Motor neuron (in vitro differentiated cells): ENCODE results near the gene COL25A1. TPM values are rescaled to one million over a fixed set of nuclear protein-coding genes. Genes with fewer than 3 reads are reported as not detected.

Experiments
- ATAC-seq, 8 experiments: fragments of 200-7000 bp; cut with Tn5 transposase; replicated peaks in 6 of 8; 2 replicates each; pipeline ENCODE4 v1.8.0; 2021; ENCODE audit warnings: mild to moderate bottlenecking in 8 of 8, moderate library complexity in 8 of 8
- H3K27ac ChIP-seq, 2 donors: fragments of 250-450 bp; sonication (Bioruptor Pico); 2 replicates each; pipeline ENCODE4 v1.9.0; 2021; ENCODE audit warnings: antibody characterized with exemption in 2 of 2, mild to moderate bottlenecking in 2 of 2, moderate library complexity in 1 of 2
- H3K4me1 ChIP-seq, 2 donors: fragments of 250-450 bp; sonication (Bioruptor Pico); replicated peaks in 1 of 2; 2 replicates each; pipeline ENCODE4 v1.6.1; 2021; ENCODE audit warnings: antibody characterized with exemption in 2 of 2, mild to moderate bottlenecking in 2 of 2, moderate library complexity in 1 of 2
- H3K4me3 ChIP-seq, 5 donors: fragments of 250-450 bp; sonication (Bioruptor Pico); 2 replicates each; pipeline ENCODE4 v1.9.0; 2021; ENCODE audit warnings: antibody characterized with exemption in 5 of 5, mild to moderate bottlenecking in 5 of 5, moderate library complexity in 4 of 5
- WGBS, 10 experiments: fragments of 450-650 bp; shearing (Covaris generic); methylation state at CpG; one replicate each; pipeline ENCODE4 v1.0.0; 2022; 5-methylcytosine and 5-hydroxymethylcytosine counted together
- in situ Hi-C, 9 experiments: fragments of 400-800 bp; cut with MboI; loops; one replicate each; pipeline ENCODE4 v1.15.0; 2021; ENCODE audit warnings: low sequenced_read_pairs in 9 of 9, low pct_unique_long_range_greater_than_20kb in 2 of 9; ENCODE audit not compliant: unreplicated experiment in 9 of 9
- total RNA-seq, 8 experiments: library from RNA; unstranded; fragments of 300-600 nt; gene quantifications; 2 replicates each; pipeline versions ENCODE4 v1.2.3 to v1.2.4, GENCODE V29; 2022

Gene COL25A1
- total RNA-seq, 8 experiments from 2014 or later = 1.3 to 15.1 (median 2.7) TPM

DNA sequence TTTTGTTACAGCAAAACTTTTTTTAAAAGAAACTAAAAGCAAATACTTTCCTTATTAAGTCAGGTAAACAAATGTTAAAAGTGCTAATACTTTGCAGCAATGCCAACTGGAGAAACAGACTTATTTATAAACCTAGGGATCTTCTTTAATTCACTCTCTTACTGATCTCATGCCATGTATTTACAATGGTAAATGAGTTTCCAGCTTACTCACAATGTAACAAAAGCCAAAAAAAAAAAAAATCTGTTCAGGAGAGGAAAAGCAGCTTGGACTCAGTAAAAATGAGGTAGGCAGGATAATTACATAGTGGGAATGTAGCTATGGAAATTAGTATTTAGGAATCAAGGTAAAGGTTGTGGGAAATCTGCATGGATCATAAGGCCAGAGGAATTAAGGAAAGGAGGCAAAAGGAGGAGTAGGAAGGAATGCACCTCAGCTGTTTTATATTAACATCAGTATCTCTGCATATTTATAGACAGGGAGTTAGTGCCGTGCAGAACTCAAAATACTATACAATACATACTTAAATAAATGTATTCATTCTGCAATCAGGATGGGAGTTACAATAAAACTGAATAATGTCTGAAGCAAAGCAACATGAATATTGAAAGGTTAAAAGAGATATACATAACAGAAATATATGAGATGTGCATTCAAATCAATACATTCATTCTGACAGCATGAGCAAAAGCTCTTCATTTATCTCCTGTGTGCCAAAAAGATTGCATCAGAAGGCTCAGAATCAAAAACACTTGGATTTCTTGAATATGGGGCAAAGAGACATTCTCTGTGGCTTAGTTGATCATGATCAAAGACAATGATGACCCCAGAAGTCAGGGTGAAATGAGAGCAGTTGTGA, 481.7 kb downstream of the COL25A1 start:
- 0 to 100% (median 0%) methylated on average over 1 of the region's 1 CpG; no CpG with 5 or more reads in 3 of the 10 experiments for WGBS, 10 experiments
- H3K4me3 ChIP-seq = no peak overlapping the region
- H3K27ac ChIP-seq = no peak overlapping the region
- H3K4me1 ChIP-seq = peaks cover 6 to 14% of the 10 kb centered on the region in 2 donors
- in situ Hi-C loops = no loop called here
- peak in 5 of 8 experiments; percentile 26 to 90 (median 73) for ATAC-seq

DNA sequence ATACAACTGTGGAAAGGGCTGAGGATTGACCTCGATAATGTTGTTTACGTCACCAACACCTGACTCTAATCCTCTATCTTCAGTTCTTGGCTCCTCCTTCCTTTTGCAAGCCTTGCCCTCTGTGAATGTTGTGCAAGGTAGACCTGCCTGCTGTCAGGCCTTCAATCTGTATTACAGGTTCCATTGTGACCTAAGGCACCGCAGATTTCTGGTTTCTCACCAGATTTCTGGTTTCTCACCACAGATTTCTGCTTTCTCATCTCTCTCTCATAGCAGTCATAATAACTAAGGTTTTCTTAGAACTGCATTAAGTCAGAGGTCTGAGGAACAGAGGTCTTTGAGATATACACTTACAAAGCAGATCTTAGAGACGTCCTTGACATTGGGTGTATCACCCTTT, 488.1 kb downstream of the COL25A1 start:
- H3K4me3 ChIP-seq = no peak overlapping the region
- 70 to 100% (median 95%) methylated on average over 1 to 4 of the region's 4 CpGs for WGBS, 10 experiments
- H3K27ac ChIP-seq = no peak overlapping the region
- no peak for ATAC-seq
- in situ Hi-C loops = no loop called here
- no peaks in the 10 kb centered on the region for H3K4me1 ChIP-seq

DNA sequence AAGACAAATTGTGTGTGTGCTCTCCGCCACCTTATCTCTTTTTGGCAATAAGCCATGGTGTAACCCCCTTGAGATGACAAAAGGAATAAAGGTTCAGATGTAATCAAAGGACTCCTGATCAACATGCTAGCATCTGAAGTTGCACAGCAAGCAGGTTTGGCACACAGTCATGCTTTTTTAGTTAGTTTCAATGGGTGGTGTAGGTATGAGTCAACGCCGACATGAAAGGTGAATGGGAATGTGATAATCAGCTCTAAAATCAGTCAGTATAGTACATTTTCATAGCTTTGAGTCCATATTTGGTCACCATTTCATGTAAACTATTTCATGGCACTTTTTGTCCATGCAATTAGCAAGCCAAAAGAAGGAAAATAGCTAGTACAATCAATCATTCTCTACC, 489.2 kb downstream of the COL25A1 start:
- peak in 3 of 8 experiments; percentile 11 to 87 (median 71) for ATAC-seq
- WGBS, 10 experiments = 16 to 100% (median 80%) methylated on average over 1 to 3 of the region's 3 CpGs; no CpG with 5 or more reads in 4 of the 10 experiments
- in situ Hi-C loops = no loop called here
- Histone ChIP-seq H3K4me1 (no peaks in the 10 kb centered on the region), H3K27ac (no peak overlapping the region), H3K4me3 (no peak overlapping the region)

DNA sequence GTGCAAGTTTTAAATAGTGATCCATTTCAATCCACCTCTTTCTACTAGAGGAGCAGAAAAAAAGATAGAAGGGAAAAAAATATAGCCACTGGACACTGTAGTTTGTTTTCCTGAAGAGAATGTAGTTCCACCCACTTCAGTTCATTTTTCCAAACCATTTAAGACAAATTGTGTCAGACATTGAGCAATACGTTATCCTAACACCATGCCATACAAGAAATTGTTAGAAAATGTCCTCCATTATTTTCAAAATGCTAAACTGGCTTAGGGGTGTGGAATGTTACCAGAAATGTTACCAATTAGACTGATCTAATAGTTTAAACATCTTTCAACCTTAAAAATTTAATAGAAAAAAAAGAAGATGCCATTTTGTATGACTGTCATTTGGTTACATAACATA, 491.0 kb downstream of the COL25A1 start:
- H3K27ac ChIP-seq = no peak overlapping the region

DNA sequence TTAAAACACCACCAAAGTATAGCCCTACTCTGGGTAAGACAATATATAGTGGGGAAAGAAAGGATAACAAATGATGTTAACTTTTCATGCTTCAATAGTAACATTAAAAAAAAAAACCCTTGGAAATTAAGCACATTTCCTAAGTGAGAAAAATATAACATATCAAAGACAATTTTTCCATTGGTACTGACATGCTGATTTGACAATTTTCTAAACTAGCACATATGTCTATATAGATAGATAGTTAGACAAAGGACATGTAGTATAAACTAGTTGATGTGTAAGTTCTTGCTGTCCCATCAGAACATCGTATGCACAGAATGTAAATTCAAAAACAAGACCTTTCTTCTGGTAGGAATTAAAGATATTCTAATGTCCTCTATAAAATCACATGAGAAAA, 492.4 kb downstream of the COL25A1 start:
- 80 to 100% (median 95%) methylated on average over 1 of the region's 1 CpG; no CpG with 5 or more reads in 2 of the 10 experiments for WGBS, 10 experiments

More for the DNA sequence above, 491.0 kb downstream of the COL25A1 start:
- no peak for ATAC-seq
- no peaks in the 10 kb centered on the region for H3K4me1 ChIP-seq
- WGBS, 10 experiments = 50 to 100% (median 89%) methylated on average over 1 of the region's 1 CpG; no CpG with 5 or more reads in 1 of the 10 experiments
- in situ Hi-C loops = no loop called here
- no peak overlapping the region for H3K4me3 ChIP-seq

DNA sequence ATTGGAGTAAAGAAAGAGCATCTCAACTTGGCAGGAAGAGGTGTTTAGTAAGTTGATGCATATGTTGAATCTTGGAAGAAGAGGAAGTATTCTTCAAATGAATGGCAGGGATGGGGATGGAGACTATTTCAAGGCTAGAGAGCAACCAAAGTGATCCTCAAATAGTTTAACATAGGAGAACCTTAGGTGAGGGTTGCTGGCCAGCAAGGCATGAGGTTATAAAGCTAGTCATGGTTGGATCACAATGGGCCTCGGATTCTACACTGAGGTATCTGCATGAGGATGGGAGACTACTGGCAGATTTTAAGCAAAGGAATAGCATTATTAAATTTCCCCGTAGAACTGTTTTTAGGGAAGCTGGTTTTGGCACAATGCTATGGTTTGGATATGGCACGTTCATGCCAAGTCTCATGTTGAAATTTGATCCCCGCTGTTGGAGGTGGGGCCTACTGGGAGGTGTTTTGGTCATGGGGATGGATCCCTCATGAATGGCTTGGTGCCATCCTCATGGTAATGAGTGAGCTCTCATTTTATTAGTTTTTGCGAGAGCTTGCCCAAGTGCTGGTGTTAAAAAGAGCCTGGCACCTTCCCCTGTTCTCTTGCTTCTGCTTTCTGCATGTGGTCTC, 497.7 kb downstream of the COL25A1 start:
- WGBS, 10 experiments = 0 to 100% (median 70%) methylated on average over 1 to 5 of the region's 5 CpGs; no CpG with 5 or more reads in 2 of the 10 experiments
- ATAC-seq = peak in 2 of 8 experiments; percentile 23 to 30
- in situ Hi-C loops = no loop called here
- H3K4me1 ChIP-seq = no peaks in the 10 kb centered on the region
- no peak overlapping the region for H3K4me3 ChIP-seq
- H3K27ac ChIP-seq = no peak overlapping the region

More for the DNA sequence above, 492.4 kb downstream of the COL25A1 start:
- H3K4me3 ChIP-seq = no peak overlapping the region
- no peak overlapping the region for H3K27ac ChIP-seq
- H3K4me1 ChIP-seq = no peaks in the 10 kb centered on the region
- ATAC-seq = no peak
- in situ Hi-C loops = no loop called here

DNA sequence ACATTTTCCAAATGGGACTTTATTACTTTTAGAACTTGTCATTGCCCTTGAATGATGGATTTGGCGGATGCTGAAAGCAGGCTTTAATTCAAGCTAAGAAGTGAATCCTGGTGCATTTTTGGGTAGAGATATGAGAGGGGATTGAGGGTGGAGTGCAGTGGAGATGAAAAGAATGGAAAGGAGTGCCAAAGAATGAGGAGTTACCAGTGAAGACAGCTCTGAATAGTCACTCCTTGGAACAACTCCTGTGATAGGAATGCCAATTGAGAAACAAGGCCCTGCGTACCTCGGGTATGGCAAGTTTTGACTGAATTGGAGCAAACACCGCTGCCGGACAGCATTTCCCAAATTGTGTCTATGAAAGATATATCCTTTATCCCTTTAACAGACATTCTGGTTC, 503.2 kb downstream of the COL25A1 start:
- ATAC-seq = no peak
- WGBS, 10 experiments = 39 to 100% (median 93%) methylated on average over 2 to 5 of the region's 5 CpGs; no CpG with 5 or more reads in 3 of the 10 experiments
- Histone ChIP-seq H3K4me3 (no peak overlapping the region), H3K4me1 (no peaks in the 10 kb centered on the region), H3K27ac (no peak overlapping the region)
- in situ Hi-C loops = no loop called here

DNA sequence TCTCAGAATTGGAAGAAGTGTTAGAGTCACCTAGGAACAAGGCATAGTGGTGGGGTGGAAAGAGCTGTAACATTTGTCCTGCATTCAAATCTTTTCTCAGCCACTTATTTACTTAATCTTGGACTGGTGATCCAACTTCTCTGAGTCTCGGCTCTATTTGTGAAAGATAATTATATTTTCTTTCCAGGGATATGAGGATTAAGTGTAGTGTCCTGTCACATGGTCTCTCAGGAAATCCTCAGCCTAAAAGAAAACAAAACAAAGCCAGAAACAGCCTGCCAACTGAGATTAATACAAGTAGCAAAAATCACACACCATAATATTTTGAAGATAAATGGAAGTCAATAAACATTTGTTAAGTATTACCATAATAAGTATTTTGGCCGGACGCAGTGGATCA, 506.3 kb downstream of the COL25A1 start:
- Histone ChIP-seq H3K4me3 (no peak overlapping the region), H3K4me1 (no peaks in the 10 kb centered on the region), H3K27ac (no peak overlapping the region)
- in situ Hi-C loops = no loop called here
- ATAC-seq = no peak
- 22 to 100% (median 75%) methylated on average over 1 to 3 of the region's 3 CpGs; no CpG with 5 or more reads in 1 of the 10 experiments for WGBS, 10 experiments

DNA sequence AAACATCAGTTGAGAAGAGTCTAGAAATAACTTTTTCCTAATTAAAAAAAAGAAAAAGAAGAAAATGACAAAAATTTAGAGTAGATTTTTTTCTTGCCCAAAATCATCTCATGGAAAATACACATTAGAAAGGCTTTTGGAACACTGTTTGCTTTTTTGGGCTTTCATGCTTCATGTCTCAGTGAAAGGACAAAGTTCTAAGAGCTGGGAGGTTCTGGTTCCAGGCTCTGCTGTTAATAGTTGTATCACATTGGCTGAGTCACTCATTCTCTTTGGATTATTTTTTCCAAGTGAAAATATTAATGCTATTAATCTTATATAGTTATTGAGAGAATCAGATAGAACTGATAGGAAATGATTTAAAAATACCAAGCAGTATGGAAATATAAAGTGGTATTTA, 506.7 kb downstream of the COL25A1 start:
- Histone ChIP-seq H3K27ac (no peak overlapping the region), H3K4me1 (no peaks in the 10 kb centered on the region), H3K4me3 (no peak overlapping the region)
- ATAC-seq = no peak
- in situ Hi-C loops = no loop called here

DNA sequence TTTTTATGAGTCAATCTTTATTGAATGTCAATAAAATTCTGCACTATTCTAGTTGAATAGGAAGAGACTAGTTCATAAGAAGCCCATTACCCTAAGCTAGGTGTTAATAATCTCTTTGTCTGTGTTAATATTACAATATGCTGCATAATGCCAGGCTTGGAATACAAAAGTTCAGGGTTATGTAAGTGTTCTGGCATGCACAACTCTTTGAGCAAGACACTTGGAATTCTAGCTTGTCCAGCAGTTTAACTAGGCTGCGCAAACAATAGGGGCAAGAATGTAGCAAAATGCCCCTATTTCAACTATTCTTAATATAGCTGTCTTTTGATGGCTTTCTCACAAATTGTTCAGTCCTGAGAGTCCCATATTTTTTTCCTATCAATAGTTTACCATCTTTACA, 508.3 kb downstream of the COL25A1 start:
- no peaks in the 10 kb centered on the region for H3K4me1 ChIP-seq
- no peak overlapping the region for H3K27ac ChIP-seq
- peak in 1 of 8 experiments; percentile 51 for ATAC-seq
- in situ Hi-C loops = no loop called here
- no peak overlapping the region for H3K4me3 ChIP-seq
- WGBS, 10 experiments = 17 to 100% (median 90%) methylated on average over 1 of the region's 1 CpG; no CpG with 5 or more reads in 7 of the 10 experiments

DNA sequence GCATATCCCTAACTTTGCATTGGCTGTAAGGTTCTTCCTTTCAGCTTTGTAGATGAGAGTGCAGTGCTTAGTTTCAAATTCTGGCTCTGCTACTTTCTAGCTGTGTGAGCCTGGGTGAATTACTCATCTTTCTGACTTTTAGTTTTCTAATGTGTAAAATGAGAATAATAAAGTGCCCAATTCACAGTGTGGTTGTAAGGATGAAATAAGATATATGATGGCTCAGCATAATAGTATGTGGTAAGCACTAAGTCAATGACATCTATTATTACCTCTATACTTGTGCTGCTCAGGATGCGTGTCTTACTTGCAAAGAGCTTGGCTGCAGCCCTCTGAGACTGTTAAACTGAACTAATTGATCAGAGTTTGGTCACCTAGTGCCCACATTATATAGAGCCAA, 509.0 kb downstream of the COL25A1 start:
- H3K4me1 ChIP-seq = no peaks in the 10 kb centered on the region
- H3K27ac ChIP-seq = no peak overlapping the region
- 71 to 100% (median 94%) methylated on average over 1 of the region's 1 CpG; no CpG with 5 or more reads in 2 of the 10 experiments for whole genome bisulfite sequencing, 10 experiments
- in situ Hi-C loops = no loop called here
- no peak for ATAC-seq
- H3K4me3 ChIP-seq = no peak overlapping the region

DNA sequence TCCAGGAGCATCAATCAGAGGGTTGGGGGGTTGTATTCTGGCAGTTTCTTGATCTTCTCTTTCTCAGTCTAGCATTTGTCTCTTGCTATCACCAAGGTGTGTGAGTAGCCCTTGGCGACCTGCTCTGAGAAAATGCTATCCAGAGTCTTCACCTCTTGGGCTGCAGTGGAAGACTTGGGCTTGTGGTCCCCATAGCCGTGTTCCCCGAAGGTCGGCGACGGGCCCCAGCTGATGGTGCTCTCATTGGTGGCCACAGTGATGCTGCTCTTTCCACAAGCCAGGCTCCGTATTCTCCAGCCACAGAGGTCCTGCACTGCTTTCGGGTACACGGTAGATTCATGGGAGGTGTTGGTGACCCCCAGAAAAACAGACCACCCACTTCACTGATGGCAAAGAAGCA, 513.7 kb downstream of the COL25A1 start:
- 83 to 92% (median 88%) methylated on average over 1 to 8 of the region's 9 CpGs; no CpG with 5 or more reads in 6 of the 10 experiments for WGBS, 10 experiments
- no peak overlapping the region for H3K4me3 ChIP-seq
- no peaks in the 10 kb centered on the region for H3K4me1 ChIP-seq
- no peak overlapping the region for H3K27ac ChIP-seq
- ATAC-seq = no peak
- in situ Hi-C loops = no loop called here

DNA sequence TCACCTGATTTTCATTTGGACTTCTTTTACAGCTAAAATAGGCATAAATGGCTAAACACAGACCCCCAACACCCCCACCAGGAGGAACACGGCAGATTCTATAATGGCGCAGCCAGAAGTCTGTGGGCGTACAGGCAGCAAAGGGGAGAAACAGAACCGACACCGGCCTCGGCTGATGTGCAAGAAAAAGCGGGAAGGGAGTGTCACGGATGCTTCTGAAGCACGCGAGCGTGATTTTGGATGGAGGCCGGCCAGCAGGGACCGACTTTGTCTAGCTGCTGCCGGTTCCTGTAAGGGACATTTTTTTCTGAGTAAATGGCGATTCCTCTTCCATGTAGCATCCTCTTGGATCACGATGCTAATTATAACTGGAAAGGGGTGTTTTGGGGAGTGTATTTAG, 514.7 kb downstream of the COL25A1 start:
- Histone ChIP-seq H3K4me3 (no peak overlapping the region), H3K27ac (no peak overlapping the region), H3K4me1 (no peaks in the 10 kb centered on the region)
- no peak for ATAC-seq
- in situ Hi-C loops = no loop called here
- 82 to 100% (median 96%) methylated on average over 2 to 15 of the region's 16 CpGs; no CpG with 5 or more reads in 1 of the 10 experiments for WGBS, 10 experiments
